Bone marrow (tissue), 2 donors: ENCODE data around the gene GLIPR2.
"Not testable (repeated sequence)": the region's sequence is repeated elsewhere in the genome, so short reads cannot be mapped to it uniquely, and the experiment has no call there.

Experiments used
- DNase-seq, 2 donors: peaks; one replicate each; lab custom pipeline; 2025; lab: John Stamatoyannopoulos, UW

Gene GLIPR2

DNA sequence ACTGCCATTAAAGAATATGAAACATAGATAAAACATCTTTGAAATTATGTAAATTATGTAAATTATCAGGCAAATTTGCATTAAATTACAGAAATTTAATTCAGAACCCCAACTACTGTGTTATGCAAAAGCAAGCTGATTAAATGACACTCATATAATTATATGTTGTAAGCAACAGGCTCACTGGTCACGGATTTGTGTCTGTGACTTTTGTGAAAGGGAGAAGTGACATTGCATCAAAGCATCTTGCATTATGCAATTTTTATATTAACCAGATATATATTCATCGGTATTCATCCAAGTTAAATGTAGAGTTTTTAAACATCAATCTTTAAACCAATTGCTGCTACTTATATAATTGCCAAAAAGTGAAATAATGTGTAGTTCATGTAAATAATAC lies 13.0 kb upstream of the GLIPR2 start:
- no peak for DNase-seq

DNA sequence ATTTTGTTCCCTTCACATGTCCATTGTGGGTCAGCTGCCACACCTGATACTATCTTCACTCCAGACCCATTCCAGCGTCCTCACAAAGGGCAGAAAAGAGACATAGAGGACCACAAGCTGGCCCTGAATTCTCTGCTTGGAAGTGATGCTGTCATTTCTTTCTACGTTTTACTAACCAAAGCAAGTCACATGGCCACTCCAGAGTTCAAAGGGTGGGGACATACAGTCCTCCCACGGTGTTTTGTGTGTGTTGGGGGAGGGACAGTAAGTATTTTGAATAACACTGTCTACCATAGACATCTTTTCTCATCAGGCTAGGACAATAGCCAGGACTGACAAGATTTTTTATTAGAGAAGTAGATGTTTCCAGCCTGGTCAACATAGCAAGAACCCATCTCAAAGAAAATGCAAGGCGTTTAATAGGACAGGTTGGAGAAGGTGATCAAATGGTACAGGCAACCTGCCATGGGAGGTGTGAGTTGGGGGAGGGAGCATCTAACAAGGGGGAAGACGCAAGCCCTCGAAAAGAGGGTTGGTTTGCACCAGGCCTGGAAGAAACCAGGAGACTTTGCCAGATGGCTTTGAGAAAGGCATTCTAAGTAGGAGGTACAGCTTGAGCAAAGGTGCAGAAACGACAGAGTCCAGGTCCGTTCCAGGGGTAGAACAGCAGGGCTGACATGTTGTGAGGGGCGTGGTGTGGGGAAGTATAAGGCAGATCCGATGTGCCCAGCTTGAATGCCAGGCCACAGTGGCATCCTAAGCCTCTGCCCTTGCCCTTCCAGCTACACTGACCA lies 11.3 kb upstream of the GLIPR2 start:
- DNase-seq: no peak

DNA sequence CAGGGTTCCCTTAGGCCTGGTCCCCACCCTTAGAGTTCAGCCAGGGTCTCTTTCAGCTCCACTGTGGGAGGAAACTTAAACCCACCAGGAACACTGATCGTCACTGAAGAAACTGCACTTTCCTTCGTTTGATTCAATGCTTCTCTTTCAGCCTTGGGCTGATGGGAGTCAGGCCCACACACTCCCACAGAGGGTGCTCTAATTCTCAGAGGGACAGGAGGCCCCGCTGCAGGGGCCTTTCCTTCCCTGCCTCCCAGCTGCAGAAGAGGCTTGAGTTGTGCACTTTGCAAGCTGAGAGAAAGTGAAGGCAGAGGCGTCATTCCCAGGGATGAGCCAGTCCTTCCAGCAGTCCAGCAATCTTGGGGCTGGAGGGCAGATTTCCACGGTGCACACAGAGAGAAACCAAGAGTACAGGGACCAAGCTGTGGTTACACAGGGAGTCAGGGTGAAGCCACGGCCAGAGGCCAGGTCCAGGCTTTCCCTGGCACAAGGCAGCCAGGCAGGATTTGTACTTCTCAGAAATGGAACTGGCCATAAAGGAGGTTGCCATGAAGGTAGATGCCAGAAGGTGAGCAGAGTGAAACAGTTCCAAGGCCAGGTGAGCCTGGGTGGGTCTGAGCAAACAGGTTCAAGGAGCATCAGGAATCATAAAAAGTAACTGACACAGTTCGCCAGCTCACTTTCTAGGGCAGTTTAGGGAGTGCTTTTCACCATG lies 10.4 kb upstream of the GLIPR2 start:
- DNase-seq: no peak

DNA sequence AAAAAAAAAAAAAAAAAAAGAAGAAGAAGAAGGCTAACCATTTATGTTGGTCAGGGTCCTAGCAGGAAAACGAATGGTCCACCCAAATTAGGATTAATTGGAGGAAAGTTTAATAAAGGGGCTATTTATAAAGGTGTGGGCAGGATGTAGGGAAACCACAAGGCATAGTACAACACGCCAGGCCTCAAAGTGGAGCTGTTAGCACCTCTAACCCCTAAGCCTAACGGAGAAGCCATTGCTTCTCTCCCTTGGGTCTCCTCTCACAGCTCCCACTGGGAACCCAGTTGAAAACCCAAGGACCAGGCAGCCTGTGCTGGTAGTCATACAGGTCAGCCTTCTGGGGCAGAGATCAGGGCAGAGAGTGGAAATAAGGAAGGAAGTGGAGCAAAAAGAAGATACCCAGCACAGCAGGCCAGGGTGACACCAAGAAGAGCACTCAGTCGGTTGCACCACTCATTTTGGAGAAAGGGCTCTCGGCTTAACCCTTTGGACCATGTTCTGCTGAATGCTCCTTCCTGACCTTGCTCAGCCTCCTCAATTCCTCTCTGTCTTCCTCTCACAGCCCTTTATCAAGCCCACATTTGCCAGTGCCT lies 8.8 kb upstream of the GLIPR2 start:
- peak in 1 of 2 donors; percentile 56 for DNase-seq

DNA sequence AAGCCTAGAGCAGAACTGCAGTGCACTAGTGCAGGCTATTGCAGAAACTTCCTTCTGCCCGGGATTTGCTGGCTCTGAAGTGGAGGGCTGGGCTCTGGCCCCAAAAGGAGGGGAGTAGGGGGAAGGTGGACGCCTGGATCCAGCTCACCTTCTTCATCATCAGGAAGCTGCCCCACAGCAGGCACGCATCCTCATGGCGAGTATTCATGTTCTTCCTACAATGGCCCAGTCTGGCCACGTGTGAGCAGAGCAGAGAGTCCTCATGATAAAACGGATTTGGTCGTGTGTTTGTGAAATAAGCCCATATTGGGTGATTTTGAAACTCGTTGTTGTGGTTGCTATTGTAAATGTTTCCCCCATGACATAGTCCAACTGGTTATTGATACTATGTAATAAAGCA lies 8.2 kb upstream of the GLIPR2 start:
- no peak for DNase-seq

DNA sequence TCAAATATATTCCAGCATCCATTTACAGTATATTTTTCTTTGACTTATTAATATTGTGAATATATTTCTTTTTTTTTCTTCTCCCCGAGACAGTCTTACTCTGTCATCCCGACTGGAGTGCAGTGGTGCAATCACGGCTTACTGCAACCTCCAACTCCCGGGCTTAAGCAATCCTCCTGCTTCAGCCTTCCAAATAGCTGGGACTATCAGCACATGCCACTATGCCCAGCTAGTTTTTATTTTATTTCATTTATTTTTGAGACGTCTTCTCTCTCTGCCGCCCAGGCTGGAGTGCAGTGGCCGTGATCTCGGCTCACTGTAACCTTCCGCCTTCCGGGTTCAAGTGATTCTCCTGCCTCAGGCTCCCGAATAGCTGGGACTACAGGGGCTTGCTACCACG lies 7.4 kb upstream of the GLIPR2 start:
- no peak for DNase-seq

DNA sequence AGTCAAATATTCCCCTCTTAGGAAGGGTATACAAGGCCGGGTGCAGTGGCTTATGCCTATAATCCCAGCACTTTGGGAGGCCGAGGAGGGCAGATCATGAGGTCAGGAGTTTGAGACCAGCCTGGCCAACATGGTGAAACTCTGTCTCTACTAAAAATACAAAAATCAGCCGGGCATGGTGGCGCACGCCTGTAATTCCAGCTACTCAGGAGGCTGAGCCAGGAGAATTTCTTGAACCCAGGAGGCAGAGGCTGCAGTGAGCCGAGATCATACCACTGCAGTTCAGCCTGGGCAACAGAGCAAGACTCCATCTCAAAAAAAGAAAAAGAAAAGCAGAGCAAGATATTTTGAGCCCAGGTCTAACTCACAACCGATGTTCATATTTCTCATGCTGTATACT lies 4.9 kb upstream of the GLIPR2 start:
- DNase-seq: not testable (repeated sequence)

DNA sequence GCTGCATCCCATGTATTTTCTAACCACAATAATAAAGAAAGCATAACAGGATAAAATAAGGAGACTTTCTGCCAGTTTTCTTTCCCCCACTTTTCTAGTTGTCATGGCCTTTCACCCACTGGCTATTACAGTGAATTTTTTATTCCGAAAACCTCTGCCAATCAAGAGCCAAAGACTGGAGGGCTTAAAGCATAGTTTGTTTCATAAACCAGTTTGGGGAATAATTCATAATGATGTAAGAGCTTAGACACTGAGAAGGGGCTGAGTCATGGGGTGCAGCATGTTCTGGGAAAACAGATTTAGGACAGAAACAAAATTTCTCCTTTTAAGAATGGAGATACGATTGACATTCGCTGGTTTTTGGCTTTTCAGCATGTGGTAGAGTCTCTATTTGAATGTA lies 4.4 kb upstream of the GLIPR2 start:
- DNase-seq: no peak

DNA sequence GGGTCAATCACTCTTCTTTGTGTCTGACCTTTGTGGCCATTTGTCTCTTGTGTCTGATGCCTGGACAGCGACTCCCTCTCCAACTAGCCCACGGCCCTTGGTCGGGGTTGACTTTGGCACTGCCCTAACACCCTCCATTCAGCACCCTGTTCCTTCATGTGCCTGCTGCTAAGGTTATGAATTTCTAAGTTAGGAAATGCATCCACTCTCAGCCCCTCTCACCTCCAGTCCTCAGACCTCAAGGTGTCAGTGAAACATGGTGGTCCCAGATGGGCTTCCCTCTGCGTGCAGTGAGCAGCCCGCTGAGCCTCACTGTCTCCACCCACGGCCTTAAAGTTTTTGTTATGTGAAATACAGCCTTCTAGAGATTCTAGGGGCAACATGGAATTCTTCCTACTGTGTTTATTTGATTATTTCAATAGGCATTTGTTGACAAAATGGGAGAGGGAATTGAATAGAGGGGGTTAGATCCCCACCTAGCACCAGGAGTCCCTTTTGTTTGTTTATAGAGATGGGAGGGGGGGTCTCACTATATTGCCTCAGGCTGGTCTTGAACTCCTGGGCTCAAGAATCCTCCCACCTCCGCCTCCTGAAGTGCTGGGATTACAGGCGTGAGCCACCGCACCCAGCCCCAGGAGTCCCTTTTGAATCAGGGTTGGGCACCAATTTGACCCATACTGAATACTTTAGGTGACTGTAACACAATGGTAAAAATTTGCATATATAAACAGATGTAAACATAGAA lies 1.6 kb upstream of the GLIPR2 start:
- DNase-seq: no peak

DNA sequence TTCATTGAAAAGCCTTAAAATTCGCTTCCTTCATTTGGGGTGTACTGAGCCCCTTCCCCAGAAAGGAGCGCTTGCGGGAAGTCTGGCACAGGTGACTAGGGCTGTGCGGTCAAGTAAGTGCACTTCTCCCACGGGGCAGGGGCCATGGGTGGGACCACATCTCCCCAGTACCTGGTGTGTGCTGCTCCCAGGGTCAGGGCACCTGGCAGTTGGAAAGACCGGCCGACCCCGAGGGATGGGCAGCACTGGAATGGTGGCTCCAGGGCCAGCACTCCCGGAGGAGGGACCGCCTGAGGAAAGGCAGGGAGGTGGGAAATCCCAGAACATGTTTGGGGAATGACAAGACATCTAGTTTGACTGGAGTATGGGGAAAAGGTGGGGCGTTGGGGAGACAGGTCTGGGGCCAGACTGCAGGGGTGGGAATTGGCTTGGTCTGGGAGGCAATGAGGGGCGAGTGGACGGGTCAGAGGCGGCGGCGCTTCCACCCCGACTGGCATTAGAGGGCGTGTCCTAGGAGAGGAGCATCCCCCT lies 727 bp upstream of the GLIPR2 start:
- no peak for DNase-seq

DNA sequence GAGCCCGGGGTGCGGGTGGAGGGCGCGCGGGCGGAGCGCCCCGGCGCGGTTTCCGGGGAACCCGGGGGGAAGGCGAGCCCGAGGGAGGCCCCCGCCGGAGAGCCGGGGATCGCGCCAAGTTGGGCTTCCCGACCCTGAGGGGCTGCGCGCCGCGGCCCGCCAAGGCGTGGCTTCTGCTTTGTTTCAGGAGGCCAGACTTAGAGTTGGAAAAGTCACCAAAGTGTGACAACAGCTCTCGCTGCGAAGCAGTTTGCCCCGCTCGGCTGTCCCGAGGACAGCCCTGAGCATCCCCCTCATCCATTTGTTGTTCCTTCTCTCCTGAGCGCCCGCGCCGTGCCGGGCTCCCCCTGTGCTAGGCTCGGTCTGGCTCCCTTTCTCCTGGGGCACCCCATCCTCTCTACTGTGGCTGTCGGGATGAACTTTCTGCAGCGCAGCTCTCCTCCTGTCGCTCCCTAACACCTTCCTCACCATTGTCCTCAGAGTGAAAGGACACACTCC lies 410 bp downstream of the GLIPR2 start:
- DNase-seq: no peak

DNA sequence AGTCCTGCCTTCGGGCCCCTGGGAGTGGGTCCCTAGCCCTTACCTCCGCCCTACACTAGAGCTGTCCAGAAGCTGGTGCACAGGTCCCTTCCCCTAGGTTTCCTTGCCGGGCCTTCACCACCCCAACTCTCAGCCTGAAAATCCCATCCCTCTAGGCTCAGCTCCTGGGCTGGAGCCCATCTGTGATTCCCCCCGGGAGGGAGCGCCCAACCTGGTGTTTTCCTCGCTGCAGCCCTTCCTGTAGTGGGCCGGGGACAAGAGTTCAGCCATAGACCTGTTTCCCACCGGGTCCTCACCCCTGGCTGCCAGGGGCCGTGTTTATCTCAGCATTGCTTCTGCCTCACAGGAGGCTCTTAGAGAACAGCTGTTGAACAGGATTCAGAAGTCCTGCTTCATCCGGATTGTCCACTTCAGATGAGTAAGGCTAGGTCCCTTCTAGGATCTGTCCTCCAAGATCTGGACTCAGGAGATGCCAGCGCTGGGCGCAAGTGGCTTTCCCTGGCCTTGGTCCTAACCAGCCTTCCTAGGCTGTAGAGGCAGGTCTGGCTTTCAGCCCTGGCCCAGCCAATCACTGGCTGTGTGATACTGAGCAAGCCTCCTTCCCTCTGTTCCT lies 965 bp downstream of the GLIPR2 start:
- no peak for DNase-seq

DNA sequence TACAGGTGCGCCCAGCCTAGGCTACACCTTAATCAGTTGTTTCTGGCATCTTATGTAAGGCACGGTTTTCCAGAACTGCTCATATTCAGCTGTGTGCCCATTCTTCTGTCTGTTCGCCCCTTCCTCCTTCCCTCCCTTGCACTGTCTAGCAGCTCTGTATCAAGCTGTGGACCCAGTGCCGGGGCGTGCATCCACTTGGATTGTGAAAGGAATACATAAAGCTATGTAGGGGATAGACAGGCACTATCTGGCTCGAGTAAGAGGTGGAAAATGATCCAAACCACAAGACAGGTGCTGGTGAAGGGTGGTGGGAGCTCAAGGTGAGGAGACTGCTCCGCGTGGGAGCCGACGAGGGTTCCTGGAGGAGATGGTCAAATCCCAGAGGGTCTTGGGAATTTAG lies 2.0 kb downstream of the GLIPR2 start:
- no peak for DNase-seq

DNA sequence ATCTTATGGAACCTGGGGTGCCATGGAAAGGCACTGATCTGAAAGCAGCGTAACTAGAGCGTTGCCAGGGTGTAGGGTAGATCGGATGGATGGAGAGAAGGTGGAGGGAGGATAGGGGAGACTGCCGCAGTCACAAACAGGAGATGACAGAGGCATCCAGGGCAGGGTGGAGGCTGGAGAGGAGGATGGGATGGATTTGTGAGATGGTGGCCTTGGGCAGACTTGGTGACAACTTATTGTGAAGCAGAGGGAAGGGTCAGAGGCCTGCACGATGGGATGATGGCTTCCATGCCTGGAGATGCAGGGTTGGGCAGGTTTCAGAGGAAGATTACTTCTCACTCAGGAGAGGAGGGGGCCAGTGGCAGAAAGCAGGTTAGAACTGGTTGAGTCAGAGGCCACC lies 2.4 kb downstream of the GLIPR2 start:
- DNase-seq: no peak

DNA sequence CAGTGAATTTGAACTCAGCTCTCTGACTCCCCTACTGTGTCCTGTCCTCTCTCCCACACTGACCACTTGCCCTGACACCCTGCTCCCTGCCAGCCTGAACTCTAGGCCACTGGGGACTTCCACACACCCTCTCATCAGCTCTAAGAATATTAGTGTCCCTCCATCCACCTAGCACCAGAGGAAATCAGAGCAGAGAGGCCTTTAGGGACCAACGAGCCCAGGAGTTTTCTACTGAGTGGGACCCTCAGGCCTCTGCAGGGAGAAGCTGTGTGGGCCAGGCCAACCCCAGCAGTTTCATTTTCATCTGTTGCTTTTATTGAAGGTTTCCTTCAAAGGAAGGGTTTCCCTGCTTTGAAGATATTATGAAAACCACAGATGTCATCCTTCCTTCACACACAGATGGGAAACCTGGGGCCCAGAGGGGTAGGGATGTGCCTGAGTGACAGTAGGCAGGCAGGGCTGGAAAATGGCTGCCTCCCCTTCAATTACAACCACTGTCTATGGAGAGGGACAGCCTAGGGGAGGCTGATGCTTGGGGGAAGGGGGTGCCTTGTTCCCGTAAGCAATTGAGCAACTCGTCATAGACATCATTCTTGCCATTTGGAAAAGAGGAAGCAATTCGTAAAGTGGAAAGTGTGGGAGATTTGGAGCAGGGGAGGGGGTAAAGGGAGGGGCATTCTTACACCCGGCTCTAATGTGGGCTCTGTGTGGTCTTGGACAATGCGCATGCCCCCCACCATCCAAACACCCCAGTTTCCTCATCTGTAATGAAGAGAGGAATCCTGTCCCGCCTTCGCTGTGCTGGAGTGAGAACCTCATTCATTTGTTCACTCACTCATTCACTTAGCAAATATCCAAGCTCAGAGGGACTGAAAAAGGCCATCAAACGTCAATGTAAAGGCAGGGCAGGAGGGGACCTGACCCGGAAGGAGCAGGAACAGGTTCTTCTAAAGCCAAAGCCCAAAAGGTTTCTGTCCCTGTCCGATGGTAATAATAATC lies 3.9 kb downstream of the GLIPR2 start:
- DNase-seq: peak; percentile 19 to 33

DNA sequence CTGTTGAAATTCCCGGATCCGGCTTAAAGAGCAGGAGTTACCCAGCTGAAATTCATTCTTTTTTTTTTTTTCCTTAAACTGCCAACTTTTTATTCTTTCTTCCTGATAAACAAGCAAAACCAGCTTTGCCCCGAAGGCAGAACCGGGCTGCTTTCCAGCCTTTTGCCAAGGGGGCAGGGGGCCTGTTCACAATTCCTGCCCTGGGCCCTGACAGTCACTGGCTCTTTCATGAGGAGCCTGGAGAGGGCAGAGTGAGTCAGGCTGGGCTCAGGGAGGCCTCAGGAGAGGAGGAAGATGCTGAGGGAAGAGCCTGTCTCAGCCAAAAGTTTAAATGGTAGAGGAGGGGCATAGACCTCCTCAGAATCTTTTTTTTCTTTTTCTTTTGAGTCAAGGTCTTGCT lies 4.8 kb downstream of the GLIPR2 start:
- DNase-seq: no peak

DNA sequence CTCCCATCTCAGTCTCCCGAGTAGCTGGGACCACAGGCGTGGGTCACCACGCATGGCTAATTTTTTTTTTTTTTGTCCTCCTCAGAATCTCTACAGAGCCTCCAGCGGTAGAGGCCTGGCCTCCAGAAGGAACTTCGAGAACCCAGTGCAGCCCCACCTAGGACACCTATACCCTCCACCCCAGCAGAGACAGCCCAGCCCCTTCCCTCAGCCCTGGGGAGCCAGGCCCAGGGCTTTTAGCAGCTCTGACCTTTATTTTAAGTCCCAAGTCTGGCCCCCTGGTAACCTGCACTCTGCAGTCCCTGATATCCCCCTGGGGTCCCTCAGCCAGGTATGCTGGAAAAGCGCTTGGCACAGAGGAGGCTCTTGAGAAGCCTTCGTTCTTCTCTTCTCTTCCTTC lies 5.2 kb downstream of the GLIPR2 start:
- no peak for DNase-seq

DNA sequence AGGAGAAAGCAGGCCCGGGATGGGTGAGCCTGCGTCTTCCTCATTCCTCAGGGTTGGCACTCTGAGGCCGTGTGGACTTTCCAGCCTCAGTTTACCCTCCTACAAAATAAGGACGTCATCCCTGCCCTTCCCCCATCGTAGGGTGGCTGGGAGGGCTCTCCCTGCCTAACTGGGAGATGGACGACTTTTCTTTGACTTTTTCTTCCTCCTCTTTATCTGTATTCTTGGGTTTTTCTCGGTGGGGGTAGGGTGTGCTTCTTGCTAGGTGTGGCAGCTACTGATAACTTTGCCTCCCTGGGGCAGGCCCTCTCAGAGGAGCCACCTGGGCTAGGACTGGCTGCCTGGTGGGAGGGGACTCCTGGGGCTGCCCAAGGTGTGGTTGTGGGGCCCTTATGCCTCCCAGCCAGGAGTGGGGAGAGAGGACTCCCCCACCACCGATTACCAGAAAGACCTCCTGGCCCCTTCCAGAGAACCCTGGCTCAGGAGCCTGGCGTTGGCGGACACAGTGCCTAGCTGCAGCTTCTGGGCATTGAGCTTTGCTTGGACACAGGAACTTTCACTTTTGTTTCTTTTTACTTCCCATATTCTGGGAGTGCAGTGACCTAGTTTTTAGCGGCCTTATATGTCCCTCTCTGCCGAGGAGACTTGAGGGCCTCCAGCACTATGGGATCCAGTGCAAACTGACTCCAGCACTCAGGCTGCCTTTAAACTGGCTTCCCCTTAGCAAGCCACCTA lies 6.1 kb downstream of the GLIPR2 start:
- peak in 1 of 2 donors; percentile 45 for DNase-seq

DNA sequence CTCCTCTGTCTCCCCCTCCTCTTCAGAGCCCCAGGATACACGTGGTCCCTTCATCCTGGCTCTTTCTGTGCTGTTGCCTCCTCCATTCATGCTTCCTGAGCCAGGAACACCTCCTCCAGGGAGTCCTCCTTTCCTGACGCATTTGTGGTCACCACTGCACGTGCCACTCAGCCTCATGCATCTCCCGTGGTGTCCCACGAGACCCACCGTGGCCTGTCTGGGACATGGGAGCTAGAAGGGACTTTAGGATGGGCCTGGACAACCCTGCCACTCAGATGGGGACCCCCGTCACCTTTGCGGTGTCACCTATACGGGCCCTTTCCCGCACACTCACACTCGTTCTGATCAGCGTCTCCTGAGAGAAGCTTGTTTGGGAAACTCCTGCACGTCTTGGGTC lies 6.7 kb downstream of the GLIPR2 start:
- DNase-seq: no peak
